ENCODE data around the gene ADGRA3.

GRCh38 chr4:22430626-22431025, 85.2 kb downstream of the ADGRA3 start:
- TF ChIP-seq CTCF (IDR thresholded peaks at IDR 0.05) (no peak), POLR2AphosphoS5 (IDR thresholded peaks at IDR 0.05) (no peak), POLR2A (IDR thresholded peaks at IDR 0.05) (no peak)
